Measurements from ENCODE around the gene PROZ.

DNA sequence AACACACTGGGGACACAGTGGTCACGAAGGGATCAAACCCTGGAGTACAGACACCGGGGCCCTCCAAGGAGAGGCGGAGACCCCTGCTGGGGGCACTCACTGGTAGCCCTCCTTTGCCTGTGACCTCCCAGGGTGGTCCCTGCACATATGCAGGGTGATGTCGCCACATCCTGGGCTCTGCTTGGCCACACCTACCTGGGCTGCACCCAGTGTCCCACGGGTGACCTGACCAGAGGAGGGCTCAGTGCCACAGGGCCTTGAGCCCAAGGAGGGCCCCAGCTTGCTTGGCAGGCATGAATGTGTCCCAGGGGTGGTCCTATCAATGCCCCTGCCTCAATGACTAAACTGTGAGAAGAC, 45.9 kb downstream of the PROZ start:
- TF ChIP-seq, protein P1, sequence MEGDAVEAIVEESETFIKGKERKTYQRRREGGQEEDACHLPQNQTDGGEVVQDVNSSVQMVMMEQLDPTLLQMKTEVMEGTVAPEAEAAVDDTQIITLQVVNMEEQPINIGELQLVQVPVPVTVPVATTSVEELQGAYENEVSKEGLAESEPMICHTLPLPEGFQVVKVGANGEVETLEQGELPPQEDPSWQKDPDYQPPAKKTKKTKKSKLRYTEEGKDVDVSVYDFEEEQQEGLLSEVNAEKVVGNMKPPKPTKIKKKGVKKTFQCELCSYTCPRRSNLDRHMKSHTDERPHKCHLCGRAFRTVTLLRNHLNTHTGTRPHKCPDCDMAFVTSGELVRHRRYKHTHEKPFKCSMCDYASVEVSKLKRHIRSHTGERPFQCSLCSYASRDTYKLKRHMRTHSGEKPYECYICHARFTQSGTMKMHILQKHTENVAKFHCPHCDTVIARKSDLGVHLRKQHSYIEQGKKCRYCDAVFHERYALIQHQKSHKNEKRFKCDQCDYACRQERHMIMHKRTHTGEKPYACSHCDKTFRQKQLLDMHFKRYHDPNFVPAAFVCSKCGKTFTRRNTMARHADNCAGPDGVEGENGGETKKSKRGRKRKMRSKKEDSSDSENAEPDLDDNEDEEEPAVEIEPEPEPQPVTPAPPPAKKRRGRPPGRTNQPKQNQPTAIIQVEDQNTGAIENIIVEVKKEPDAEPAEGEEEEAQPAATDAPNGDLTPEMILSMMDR (IDR thresholded peaks at IDR 0.05) = no peak
- TF ChIP-seq POLR2A (IDR thresholded peaks at IDR 0.05) = no peak
